ENCODE measurements around the gene FBXO47. TPM values are rescaled to one million over a fixed set of nuclear protein-coding genes. Genes with fewer than 3 reads are reported as not detected.

Gene FBXO47
- total RNA-seq, 1 donor from 2014 or later, result not detected

- DNase-seq (ENCODE audit: low spot score in 2 of 2), result no peak
- H3K4me1 ChIP-seq, result peaks cover 26 to 37% of the 10 kb centered on the region in 2 donors
- H3K9me3 ChIP-seq, result no peaks in the 10 kb centered on the region
- no peak for TF ChIP-seq CTCF (IDR thresholded peaks at IDR 0.05)
- intact Hi-C loops (cut with DNase I), result no loop called here
- no peak overlapping the region for H3K4me3 ChIP-seq
- peak overlapping the region; percentile 63 to 69 for H3K27ac ChIP-seq
- peaks cover 62 to 80% of the 10 kb centered on the region in 2 donors for H3K36me3 ChIP-seq
- no peaks in the 10 kb centered on the region for H3K27me3 ChIP-seq
Measured at GRCh38 chr17:38894276-38894675, 72.9 kb downstream of the FBXO47 start.

GRCh38 chr17:38893607-38894006 is 73.6 kb downstream of the FBXO47 start:
- intact Hi-C loops (cut with DNase I), result no loop called here
- peaks cover 26 to 37% of the 10 kb centered on the region in 2 donors for H3K4me1 ChIP-seq
- H3K27me3 ChIP-seq, result no peaks in the 10 kb centered on the region
- TF ChIP-seq CTCF (IDR thresholded peaks at IDR 0.05), result no peak
- DNase-seq (ENCODE audit: low spot score in 2 of 2), result peak in 1 of 2 donors; percentile 75
- no peaks in the 10 kb centered on the region for H3K9me3 ChIP-seq
- H3K36me3 ChIP-seq, result peaks cover 58 to 80% of the 10 kb centered on the region in 2 donors
- no peak overlapping the region for H3K4me3 ChIP-seq
- peak overlapping the region; percentile 63 to 69 for H3K27ac ChIP-seq

GRCh38 chr17:38893113-38893512 is 74.1 kb downstream of the FBXO47 start:
- TF ChIP-seq CTCF (IDR thresholded peaks at IDR 0.05), result no peak

GRCh38 chr17:38892620-38893019 is 74.6 kb downstream of the FBXO47 start:
- no peak for TF ChIP-seq CTCF (IDR thresholded peaks at IDR 0.05)
- DNase-seq (ENCODE audit: low spot score in 2 of 2), result no peak
- H3K36me3 ChIP-seq, result peaks cover 57 to 79% of the 10 kb centered on the region in 2 donors
- peaks cover 20 to 41% of the 10 kb centered on the region in 2 donors for H3K4me1 ChIP-seq
- no peak overlapping the region for H3K4me3 ChIP-seq
- H3K27me3 ChIP-seq, result no peaks in the 10 kb centered on the region
- H3K9me3 ChIP-seq, result no peaks in the 10 kb centered on the region
- intact Hi-C loops (cut with DNase I), result no loop called here
- H3K27ac ChIP-seq, result peak overlapping the region in 1 of 2 donors; percentile 63

More at GRCh38 chr17:38893113-38893512, 74.1 kb downstream of the FBXO47 start:
- H3K27ac ChIP-seq, result peak overlapping the region; percentile 63 to 69
- peaks cover 53 to 79% of the 10 kb centered on the region in 2 donors for H3K36me3 ChIP-seq
- H3K4me3 ChIP-seq, result no peak overlapping the region
- H3K9me3 ChIP-seq, result no peaks in the 10 kb centered on the region
- no peak for DNase-seq (ENCODE audit: low spot score in 2 of 2)
- intact Hi-C loops (cut with DNase I), result no loop called here
- peaks cover 25 to 40% of the 10 kb centered on the region in 2 donors for H3K4me1 ChIP-seq
- no peaks in the 10 kb centered on the region for H3K27me3 ChIP-seq

- no peak for DNase-seq (ENCODE audit: low spot score in 2 of 2)
- no peak overlapping the region for H3K27ac ChIP-seq
- H3K9me3 ChIP-seq, result no peaks in the 10 kb centered on the region
- no peaks in the 10 kb centered on the region for H3K27me3 ChIP-seq
- intact Hi-C loops (cut with DNase I), result no loop called here
- peaks cover 62 to 79% of the 10 kb centered on the region in 2 donors for H3K36me3 ChIP-seq
- peaks cover 15 to 41% of the 10 kb centered on the region in 2 donors for H3K4me1 ChIP-seq
- no peak overlapping the region for H3K4me3 ChIP-seq
- no peak for TF ChIP-seq CTCF (IDR thresholded peaks at IDR 0.05)
Measured at GRCh38 chr17:38892083-38892482, 75.1 kb downstream of the FBXO47 start.

- Histone ChIP-seq H3K27ac (peak overlapping the region in 1 of 2 donors; percentile 4), H3K4me3 (no peak overlapping the region), H3K27me3 (no peaks in the 10 kb centered on the region), H3K36me3 (peaks cover 63 to 74% of the 10 kb centered on the region in 2 donors), H3K4me1 (peaks cover 8 to 40% of the 10 kb centered on the region in 2 donors), H3K9me3 (no peaks in the 10 kb centered on the region)
- intact Hi-C loops (cut with DNase I), result no loop called here
- TF ChIP-seq CTCF (IDR thresholded peaks at IDR 0.05), result no peak
- no peak for DNase-seq (ENCODE audit: low spot score in 2 of 2)
Measured at GRCh38 chr17:38891441-38891840, 75.8 kb downstream of the FBXO47 start.
